Head of caudate nucleus (tissue), 42 donors: ENCODE results near the gene CDKAL1.
"Not testable (repeated sequence)": the region's sequence is repeated elsewhere in the genome, so short reads cannot be mapped to it uniquely, and the experiment has no call there.

Experiments
- DNase-seq, 42 donors: peaks; one replicate each; pipeline versions ENCODE4 v3.0.0 to v3.0.0-alpha.2; 2020 to 2021; ENCODE audit warnings: mixed read lengths in 7 of 42
- intact Hi-C: fragments of 100-400 bp; cut with DNase I; formaldehyde crosslinking; loops from one replicate; pipeline ENCODE4 v1.15.0; 2022

CDKAL1 gene

DNA sequence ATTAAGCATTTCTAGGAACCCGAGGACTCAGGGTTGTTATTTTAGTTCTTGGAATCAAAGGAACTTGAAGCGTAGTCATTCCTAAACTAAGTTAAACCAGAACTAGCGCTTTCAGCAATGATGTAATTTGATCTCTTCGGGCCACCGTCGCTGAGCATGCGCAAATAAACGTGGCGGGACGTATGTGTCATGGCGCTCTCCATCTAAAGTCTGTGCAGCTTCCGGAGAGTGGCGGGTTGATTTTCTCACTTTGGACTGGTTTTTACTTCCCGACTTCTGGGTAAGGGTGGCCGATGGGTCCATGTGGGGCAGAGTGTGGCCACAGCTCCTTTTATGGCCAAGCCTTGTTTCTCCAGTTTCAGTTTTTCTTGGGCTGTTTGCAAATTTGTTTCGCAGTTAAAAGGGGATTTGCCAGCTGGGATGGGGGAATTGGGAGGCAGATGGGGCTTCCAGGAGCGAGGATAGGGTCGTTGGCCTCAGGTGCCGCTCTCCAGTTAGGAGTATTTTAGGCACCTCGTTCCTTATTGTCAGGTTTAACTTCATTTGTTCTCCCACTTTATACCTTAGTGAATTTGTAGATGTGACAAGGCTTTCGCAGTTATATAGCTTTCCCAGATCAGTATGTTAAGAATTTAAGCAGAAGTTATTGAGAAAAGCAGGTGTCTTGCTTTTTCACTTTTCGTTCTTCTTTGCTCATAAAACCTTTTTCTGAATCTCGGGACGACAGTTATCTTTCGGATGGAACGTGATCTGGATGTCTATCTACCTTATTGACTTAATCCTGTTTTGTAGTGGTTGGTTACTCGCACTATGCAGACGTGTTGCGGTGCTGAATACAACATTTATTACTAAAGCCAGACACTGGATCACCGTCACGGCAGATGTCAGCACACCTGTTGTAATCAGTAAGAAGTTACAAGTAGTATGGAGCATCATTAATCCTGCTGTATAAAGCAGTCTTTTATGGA lies at the start of gene CDKAL1:
Gene CDKAL1, plus strand, starts transcription at position 163 of the 968 bp plus-strand sequence. CDS start 11,894 bp downstream, outside the sequence.
- peak; percentile 60 to 97 (median 92) for DNase-seq
- intact Hi-C loops: no loop called here

DNA sequence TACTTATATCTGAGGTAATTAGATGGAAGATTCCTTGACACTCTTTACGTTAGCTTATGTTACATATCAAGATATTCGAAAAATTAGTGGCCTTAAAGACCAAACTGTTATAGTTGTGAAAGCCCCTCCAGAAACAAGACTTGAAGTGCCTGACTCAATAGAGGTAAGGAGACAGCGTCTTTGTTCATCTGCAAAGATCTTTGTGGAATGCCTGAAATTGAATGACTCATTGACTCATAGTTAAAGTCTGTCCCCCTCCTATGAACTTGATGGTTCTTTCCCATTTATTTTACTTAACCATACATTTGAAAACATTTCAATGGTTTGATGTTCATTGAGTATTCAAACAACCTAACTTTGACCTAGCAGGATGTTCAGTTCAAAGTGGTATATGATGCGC lies 47.6 kb upstream of the CDKAL1 start:
- intact Hi-C loops: no loop called here
- DNase-seq: no peak

DNA sequence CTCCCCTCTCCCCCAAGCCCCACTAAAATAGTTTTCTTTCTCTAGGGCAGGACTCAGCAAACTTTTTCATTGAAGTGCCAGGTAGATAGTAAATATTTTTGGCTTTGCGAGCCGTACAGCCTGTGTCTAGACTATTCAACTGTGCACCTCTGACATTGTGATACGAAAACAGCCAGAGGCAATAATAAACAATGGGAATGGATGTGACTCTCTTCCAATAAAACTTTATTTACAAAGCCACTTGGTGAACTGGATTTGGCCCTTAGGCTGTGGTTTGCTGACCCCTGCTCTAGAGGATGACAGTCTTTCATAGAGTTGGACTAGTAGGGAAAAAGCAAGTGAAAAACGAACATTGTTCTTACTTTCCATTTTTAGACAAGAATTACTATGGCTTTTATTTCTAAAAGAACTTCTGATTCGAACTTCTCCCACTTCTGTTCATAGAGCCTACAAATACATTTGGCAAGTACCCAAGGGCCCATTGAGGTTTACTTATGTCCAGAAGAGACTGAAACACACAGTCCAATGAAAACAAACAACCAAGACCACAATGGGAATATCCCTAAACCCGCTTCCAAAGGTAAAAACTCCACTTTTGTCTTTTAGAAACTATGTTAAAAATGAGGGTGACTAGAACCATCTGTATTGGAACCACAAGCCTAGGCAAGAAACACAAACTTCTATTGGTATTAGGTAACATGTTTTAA lies 46.4 kb upstream of the CDKAL1 start:
- DNase-seq: no peak
- intact Hi-C loops: no loop called here

DNA sequence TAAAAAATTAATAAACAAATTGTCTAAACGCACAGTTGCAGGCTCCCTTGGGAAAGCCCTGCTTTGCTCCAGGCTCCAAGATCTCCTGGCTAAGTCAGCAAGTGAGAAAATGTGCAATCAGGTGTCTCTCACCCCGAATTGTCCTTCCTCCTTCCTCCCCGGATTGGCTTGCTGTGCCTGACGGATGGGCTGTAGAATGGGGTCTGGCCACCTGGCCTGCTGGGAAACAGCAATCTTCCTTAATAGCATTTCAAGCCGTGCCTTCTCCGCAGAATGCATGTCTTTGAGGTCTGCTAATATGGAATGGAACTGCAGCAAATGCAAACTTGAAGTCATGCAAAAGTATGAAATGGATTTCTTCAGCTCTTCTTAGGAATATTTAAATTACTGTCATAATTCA lies 43.7 kb upstream of the CDKAL1 start:
- intact Hi-C loops: no loop called here
- DNase-seq: no peak

DNA sequence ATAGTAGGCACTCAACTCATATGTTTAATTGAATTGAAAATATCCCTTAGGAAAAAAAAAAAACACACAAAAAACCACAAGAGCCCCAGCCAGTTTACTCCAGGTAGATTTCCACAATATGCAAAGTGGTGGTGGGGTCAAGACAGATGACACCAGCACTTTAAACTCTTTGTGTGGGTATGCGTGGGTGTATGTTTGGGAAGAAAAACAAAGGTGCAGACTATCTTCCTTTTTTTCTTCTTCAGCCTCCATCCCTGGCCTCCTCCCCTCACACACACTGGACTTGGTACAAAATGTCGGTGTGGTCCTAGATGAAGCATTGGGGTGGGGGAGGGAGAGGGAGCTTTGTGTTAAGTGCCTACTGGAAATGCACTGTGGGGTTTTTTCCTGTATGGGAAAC lies 42.2 kb upstream of the CDKAL1 start:
- intact Hi-C loops: no loop called here
- DNase-seq: no peak

DNA sequence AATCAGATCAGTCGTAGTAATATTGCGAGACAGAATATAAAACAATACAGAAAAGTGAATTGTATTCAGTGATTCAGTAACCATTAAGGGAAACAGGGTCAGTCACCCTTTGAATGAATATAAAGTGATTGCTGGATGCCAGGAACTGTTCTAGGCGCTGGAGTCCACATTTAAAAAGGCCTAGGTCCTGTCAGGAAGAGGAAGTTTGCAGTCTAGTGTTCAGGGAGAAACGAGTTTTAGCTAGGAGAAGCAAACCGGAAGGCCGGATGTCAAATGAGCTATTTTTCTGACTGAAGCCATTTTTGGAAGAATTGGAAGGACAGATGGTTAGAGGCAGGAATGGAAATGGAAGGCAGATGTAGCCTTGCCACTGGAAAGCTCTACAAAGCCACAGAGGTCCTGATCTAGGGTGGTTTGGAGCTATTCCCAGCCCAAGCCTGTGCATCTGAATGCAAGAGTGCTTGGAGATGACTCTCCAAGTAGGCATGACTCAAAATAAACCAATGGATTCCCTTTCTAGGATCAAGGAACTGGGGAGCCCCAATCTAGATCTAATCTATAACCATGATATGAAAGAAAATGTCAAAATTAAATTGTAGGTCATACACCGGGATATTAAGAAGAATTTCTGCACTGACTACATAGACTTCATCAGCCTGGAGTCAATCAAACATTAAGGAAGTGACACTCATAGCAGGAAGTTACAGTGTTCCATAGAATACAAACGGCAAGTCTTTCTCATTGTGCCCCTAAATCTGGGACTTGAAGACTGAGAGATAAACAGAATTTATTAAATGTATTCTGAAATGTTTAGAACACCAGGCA lies 36.8 kb upstream of the CDKAL1 start:
- intact Hi-C loops: no loop called here
- peak in 1 of 42 donors; percentile 9 for DNase-seq

DNA sequence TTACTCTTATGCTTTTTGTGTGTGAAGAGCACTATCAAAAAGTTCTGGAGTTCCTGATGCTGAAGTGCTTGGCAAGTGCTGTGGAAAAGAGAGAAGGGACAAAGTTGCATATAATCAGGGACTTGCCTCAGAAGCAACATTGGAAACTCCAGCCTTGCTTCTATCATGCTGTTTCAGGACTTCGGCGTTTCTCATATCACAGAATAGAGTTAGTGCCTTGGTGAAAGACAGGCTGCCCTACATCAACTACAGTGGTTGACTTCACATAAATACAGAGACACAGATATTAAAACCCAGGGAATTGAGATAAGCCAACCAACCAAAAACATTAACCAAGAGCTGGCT lies 36.2 kb upstream of the CDKAL1 start:
- DNase-seq: no peak
- intact Hi-C loops: no loop called here

DNA sequence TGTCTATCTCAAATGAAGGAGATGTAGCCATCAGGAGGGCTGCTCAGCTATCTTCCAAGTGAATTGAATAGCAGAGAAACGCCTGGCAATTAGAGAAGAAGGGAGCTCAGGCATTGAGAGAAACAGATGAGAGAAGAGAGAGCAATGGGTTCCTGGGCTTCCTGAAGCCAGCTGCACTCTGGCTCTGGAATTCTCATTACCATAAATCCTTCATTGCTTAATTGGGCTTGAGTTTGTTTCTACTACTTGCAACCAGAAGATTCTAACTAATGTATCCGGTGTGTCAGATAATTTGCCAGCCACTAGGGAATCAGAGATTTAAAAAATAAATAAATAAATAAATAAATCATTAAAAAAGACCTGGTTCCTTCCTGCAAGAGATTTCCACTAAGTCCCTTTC lies 25.0 kb upstream of the CDKAL1 start:
- DNase-seq: no peak
- intact Hi-C loops: no loop called here

DNA sequence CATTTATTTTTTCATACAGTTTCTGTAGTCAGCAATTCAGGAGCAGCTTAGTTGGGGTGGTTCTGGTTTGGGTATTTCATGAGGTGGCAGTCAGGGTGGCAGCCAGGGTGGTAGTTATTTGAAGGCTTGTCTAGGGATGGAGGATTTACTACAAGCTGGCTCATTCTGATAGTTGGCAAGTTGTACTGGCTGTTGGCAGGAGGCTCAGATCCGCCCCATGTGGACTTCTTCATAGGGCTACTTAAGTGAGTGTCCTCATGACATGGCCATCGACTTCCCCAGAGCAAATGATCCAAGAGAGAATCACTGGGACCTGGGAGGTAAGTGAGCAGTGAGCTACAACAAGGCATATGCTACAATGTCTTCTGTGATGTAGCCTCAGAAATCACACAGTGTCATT lies 22.4 kb upstream of the CDKAL1 start:
- intact Hi-C loops: loop anchor here (10.0 kb wide), 1 partner anchor 97 kb away; no protein-coding TSS in a partner anchor
- DNase-seq: no peak

DNA sequence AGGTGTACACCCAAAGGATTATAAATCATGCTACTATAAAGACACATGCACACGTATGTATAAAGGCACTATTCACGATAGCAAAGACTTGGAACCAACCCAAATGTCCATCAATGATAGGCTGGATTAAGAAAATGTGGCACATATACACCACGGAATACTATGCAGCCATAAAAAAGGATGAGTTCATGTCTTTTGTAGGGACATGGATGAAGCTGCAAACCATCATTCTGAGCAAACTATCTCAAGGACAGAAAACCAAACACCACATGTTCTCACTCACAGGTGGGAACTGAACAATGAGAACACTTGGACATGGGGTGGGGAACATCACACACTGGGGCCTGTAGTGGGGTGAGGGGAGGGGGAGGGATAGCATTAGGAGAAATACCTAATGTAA lies 9.0 kb upstream of the CDKAL1 start:
- DNase-seq: not testable (repeated sequence)
- intact Hi-C loops: loop anchor here (5.0 kb wide), 1 partner anchor 233 kb away; no protein-coding TSS in a partner anchor

DNA sequence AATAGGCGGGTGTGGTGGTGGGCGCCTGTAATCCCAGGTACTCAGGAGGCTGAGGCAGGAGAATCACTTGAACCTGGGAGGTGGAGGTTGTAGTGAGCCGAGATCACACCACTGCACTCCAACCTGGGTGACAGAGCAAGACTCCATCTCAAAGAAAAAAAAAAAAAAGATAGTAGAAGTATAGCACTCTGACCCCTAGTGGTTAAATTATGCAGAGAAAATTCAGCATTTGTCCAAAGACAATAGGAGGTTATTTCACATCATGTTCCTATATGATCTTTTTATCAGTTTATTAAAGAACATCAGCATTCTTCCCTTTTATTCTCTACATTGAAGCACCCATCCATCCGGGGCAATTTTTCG lies 5.2 kb upstream of the CDKAL1 start:
- not testable (repeated sequence) for DNase-seq
- intact Hi-C loops: loop anchor here (5.0 kb wide), 1 partner anchor 237 kb away; no protein-coding TSS in a partner anchor

DNA sequence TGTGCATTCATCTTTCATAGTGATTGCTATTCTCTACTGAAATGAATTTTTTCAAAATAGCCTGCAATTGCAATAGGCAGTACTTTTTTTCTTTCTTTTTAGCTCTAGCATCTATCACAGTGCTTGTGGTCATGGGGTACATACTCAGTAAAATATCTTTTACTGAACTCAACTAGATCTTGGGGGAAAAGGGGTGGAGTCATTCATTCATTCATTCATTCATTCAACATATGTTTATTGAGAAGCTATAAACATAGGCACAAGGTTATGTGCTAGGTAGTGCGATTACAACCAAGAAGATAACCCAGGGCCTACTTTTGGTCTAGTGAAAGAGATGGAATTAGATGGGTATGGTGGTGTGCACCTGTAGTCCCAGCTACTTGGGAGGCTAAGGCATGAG lies 1.4 kb upstream of the CDKAL1 start:
- intact Hi-C loops: no loop called here
- no peak for DNase-seq

DNA sequence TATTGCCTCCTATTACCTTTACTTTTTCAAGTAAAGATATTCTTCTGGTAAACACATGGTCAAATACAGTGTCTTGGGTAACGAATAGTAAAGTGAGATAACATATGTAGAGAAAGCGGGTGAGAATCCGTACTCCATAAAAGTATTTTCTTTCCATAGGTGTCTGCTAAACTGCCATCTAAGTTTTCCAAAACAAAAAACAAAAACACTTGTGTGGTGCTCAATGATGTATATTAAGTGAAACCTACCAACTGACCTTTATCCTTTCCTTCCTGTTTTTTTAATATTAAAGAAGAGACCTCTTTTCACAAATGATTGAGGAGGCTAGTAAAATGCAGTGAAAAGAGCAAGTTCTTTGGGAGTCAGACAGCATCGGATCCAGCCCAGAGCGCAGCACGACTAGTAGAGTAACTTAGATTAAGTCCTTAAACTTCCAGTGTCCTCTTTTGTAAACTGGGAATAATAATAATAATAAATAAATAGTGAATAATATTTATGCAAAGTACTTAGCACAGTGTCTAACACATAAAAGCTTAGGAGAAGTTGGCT lies 437 bp upstream of the CDKAL1 start:
- DNase-seq: no peak
- intact Hi-C loops: no loop called here

DNA sequence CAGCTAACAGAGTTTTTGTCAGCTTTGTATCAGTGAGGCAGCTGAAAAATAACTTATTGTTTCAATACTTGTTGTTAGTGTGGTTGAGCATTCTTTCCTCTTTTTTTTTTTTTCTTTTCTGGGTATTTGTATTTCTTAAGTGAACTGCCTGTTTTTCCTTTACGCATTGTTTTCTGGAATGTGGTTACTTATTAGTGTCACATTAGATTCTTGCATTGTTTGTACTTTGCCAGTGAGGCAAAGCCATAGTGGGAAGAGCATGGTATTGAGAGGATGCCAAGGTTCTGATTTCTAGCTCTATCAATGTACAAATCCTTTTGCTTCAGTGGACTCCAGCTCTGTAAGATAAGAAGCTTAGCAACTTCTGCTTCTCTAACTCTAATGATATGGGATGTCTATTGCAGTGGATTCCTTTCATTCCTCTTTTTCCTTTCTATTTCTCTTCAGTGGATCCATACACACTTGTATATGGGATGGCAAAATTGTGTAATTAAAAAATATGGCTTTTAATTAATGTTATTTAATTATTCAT lies 3.9 kb downstream of the CDKAL1 start:
- no peak for DNase-seq
- intact Hi-C loops: no loop called here

DNA sequence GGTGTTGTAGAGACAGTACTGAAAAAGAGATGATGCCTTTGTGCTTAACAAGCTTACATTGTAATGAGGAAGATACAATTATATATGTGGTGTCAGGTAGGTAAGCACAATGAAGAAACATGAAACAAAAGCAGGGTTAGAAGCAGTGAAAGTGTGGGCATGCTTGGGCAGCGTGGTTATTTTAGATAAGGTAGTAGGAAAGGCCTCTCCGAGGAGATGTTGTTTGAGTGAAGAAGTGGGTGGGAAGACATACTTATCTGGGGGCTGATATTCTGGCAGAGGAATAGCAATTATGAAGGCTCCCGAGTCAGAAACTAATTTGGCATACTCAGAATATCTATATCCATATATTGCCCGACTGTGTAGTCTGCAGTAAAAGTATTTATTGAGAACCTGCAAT lies 4.7 kb downstream of the CDKAL1 start:
- DNase-seq: no peak
- intact Hi-C loops: no loop called here

DNA sequence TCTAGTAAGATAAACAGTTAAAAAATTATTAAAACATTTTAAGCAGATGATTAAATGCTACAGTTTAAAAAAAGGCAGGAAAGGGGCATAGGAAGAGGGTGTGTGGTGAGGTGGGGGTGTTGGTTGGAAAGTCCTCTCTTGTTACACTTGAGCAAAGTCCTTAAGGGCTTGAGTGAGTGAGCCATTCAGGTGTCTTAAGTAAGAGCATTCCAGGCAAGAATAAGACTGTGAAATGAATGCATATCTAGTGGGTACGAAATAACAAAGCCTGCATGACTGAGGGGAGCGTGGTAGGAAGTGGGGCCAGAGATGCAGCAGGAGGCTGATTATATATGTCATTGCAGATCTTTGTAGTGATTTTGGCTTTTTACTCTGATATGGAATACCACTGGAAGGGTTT lies 5.1 kb downstream of the CDKAL1 start:
- intact Hi-C loops: no loop called here
- no peak for DNase-seq

DNA sequence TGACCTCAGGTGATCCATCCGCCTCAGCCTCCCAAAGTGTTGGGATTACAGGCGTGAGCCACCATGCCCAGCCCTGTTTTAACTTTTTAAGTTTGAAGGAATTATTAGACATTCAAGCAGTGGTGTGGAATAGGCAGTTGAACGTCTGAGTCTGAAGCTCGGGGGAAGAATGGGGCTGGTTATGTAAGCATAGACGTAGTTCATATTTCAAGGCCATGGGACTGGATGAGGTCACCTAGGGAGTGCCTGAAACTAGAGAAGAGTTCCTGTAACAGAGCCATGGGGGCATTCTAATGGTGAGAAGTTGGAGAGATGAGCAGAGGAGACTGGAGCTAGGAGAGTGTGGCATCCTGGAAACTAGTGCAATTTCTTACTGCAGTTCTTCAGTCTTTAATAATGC lies 6.4 kb downstream of the CDKAL1 start:
- intact Hi-C loops: no loop called here
- DNase-seq: no peak

DNA sequence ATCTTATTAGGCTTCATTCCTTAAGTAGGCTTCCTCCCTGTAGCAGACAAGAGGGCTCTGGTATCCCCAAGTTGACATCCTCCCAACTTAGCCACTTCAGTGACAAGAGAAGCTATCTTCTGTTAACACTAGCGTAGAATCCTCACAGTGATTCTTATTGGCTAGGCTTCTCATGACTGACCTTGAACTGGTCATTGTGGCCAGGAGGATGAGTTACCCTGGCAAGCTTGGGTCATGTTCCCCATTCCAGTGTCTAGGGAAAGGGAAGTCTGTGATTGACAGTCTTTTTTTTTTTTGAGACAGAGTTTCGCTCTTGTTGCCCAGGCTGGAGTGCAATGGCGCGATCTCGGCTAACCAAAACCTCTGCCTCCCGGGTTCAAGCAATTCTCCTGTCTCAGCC lies 7.1 kb downstream of the CDKAL1 start:
- no peak for DNase-seq
- intact Hi-C loops: no loop called here
